KBM-7 (cell line): Measurements from ENCODE around the gene SLC36A1.

Experiments
- DNase-seq: peaks from one replicate; pipeline ENCODE4 v3.0.0-alpha.2; 2015
- in situ Hi-C: fragments of 300-500 bp; cut with MboI; formaldehyde crosslinking; loops from 2 replicates; pipeline ENCODE4 v1.14.3; 2020; ENCODE audit warnings: low sequenced_read_pairs, low pct_unique_long_range_greater_than_20kb, mixed read lengths

The SLC36A1 gene

DNA sequence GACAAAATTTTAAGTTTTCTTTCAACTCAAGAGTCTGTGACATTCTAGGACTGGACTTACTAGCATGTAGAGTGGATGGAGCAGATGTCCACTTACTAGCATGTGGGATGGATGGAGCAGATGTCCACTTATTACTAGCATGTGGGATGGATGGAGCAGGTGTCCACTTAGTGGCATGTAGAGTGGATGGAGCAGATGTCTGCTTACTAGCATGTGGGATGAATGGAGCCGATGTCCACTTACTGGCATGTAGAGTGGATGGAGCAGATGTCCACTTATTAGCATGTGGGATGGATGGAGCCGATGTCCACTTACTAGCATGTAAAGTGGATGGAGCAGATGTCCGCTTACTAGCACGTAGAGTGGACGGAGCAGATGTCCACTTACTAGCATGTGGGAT is 2.4 kb downstream of the SLC36A1 start:
- in situ Hi-C loops, result no loop called here
- no peak for DNase-seq

DNA sequence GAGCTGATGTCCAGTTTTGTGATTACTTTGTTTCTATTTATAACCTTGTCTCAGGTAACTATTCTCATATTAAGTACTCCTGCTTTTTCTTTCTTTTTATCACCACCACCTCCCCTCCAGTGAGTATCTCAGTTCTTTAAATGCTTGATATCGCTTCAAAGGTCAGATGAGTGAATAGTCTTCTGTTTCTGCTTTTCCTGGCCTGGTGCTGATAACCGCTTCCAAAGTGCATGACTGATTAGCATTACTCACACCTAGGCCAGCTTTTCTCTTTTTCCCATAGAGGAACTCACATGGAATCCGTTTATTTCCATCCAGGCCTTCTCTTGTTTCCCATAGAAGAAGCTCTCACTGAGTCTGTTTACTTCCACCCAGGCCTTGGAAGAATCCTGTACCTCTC is 3.2 kb downstream of the SLC36A1 start:
- in situ Hi-C loops, result no loop called here
- DNase-seq, result no peak

DNA sequence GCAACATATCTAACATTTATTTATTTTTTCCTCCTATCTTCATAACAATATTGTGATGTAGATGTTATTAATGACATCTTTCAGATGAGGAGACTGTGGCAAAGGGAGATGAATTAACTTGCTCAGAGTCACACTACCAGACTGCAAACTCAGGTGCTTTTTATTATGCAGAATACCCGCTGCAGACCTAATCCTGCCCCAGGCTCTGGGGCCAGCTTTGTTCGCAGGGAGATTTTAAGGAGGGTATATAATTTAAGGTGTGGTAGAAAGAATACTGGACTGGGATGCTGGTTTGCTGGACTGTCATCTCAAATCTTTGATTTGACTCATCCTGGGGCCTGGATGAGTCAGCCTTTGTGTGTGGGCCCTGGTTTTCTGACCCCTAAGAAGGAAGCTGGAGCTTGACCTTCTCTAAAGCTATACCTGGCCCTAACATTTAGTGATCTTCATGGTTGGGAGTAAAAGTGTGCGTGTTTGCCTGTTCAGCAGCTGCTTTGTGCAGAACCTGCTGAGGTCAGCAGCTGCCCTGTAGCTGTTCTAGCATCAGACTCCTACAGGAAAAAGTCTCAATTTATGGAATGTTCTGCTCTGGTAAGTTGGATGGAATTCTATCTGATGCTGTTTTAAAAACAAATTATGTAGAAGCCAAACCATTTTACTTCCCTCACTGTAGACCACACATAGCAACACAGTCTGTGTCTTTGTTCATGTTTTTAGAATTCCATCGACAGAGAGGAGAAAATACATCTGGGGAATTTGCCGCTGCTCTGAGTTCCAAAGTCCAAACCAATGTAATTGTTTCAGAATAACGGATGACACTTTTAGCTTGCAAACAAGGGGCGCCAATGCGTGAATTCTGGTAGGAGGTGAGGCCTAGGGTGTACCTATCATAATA is 4.5 kb downstream of the SLC36A1 start:
- in situ Hi-C loops, result no loop called here
- no peak for DNase-seq

DNA sequence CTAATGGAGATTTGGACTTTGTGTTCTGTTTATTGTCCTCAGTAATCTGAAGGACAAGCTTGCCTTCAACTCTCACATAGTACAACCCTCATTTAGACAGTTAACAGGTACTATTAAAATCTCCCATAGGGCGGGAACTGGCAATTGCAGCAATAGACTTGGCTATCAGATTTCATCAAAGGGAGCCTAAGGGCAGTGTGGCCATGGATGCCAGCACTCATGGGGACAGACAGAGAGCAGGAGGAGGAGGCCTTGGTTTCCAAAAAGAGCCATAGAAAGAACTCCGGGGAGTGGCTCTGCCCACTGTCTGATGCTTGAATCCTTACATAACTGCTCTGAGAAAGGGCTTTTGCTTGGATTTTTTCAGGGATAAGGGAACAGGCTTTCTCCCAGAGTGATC is 6.8 kb downstream of the SLC36A1 start:
- no peak for DNase-seq
- in situ Hi-C loops, result no loop called here

DNA sequence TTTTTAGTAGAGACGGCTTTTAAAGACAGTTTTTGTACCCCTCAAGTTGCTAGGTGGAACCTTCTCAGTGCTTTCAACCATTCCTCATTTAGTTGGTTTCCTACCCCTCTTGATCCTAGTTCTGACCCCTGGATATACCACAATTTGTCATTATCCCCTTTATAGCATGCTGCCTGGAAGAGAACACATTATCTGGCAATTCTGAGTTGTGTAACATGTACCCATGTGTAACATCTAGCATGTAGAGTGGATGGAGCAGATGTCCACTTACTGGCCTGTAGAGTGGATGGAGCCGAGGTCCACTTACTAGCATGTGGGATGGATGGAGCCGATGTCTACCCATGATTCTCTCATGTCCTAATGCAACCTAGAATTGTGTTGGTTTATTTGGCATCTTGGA is 7.5 kb downstream of the SLC36A1 start:
- no peak for DNase-seq
- in situ Hi-C loops, result no loop called here

DNA sequence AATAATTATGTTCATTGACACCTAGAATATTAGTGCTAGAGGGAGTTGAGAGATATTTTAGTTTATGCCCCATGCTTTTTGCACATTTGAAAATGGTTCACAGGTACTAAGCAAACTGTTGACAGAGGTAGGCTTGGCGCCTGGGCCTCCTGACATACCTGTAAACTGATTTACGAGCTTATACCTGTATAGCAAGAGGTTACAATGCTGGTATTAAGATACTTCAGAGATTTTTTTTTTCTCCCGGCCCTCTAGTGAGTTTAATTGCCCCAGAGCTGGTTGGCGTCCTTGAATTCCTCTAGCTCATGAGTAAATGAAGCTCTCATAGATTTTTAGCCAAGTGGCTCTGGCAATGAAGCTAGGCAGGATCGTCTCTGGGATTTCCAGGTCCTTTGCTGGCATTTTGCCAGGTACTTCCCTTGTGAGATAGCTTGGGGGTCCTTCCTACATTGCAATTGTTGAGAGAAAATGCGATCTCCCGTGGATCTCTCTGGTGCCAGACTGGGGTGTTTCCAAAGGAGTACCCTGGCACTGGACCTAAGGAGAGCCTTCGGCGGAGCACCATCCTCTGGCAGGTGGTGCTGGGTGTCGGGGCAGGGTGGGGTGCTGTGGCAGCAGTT is 9.0 kb downstream of the SLC36A1 start:
- DNase-seq, result no peak
- in situ Hi-C loops, result no loop called here

DNA sequence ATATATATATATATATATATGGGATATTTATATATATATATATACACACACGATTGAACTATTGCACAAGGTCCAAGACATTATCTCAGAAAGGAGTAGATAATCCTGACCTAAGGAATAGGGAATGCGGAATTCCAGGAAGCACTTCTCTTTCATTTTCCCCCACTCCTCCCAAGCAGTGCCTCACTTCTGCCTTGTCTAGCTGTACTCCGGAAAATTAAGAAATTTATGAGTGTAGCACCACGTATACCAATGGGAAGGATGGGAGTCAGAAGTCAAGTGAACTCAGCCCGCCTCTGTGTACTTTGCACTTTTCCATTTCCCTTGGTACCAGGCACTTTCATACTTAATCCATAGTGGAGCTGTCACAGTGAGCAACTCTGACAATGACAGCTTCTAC is 10.9 kb downstream of the SLC36A1 start:
- DNase-seq, result no peak
- in situ Hi-C loops, result no loop called here

DNA sequence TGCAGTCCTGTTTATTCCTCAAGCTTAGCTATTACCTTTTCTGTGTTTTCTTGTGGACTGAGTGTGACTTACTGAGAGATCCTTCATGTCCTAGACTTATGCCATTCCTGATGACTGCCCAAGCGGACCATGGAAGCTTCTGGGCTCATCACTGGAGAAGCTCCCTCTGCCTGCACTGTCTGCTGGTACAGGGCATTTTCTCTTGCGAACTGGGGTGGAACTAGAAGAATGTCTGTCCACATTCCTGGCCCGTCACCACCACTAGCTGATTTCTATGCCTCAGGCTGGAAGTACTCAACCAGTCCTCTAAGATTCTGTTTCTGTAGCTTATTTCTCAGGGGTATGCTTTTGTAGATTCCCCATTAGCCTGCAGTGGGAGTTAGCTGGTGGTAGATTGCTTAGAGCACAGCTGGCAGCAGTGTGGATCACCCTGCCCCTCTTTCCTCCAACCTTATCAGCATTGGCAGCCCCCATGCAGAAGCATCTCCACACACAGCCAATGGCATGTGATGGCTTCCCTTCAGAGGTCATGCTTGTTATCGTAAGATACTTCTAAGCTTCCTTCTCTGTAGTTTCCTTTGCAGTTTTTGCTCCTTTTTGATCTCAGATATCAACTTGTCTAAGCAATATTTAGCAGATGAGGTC is 12.4 kb downstream of the SLC36A1 start:
- DNase-seq, result no peak
- in situ Hi-C loops, result no loop called here

DNA sequence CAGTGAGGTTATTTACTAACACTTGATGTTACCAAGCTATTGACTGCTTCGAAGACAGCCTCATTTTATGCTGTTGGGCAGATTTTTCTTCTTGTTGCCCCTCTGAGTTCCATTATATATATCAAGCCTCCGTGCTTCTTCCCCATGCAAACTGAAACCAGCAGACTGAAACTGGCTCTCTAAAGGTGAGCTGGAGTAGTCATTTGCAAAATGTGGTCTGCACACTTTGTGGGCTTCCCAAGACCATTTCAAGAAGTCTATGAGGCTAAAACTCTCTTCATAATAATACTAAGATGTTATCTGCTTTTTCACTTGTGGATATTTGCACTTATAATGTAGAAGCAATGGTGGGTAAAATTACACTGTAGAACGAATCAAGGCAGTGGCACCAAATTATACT is 13.9 kb downstream of the SLC36A1 start:
- DNase-seq, result no peak
- in situ Hi-C loops, result no loop called here

DNA sequence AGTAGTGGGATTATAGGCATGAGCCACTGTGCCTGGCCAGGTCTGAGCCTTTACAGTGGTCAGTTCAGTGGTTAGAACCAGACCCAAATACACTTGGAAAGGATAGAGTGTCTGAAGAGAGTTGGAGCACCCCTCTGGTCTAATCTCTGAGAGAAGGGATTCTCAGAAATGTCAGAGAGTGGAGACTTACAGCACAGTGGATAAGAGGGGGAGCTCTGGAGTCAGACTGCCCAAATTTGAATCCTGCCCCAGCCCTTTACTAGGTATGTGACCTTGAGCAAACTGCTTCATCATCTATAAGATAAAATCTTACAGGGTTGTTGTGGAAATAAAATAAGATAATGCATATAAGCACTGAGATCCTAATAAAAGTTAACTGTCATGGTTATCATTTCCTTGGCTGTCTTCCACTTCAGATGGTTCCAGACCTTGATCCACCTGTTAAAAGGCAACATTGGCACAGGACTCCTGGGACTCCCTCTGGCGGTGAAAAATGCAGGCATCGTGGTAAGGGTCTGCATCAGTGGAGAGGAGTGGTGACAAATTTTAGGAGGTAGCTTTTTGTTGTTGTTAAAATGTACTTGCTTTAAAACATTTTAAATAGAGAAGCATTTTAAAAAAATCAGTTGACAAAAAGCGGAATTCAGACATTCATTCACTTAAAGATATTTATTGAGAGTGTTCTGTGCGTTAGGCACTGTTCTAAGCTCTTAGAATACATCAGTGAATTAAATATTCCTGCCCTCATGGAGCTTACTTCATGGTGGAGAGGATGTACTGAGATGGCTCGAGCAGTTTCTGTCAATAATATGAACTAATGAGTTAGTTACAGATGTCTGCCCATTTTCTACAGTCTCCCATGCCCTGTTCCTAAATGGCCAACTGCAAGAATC is 16.0 kb downstream of the SLC36A1 start:
- no peak for DNase-seq
- in situ Hi-C loops, result no loop called here

DNA sequence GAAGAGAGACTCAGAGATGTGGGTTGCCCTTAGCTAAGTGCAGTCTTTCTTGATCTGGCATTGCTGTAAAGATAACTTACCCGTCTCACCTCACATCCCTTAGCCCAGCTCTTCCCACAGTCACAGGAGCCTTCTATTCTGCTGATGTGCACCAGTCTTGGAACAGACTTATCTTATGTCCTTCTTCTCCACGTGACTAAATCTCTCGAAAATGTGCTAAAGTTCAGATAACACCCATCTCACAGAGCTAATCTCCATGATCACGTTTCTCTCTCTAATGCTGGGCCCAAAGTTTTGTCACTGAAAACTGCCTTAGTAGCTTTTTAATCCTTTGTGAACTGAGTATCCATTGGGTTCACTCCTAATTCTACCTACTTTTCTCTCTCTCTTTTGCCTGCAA is 16.7 kb downstream of the SLC36A1 start:
- in situ Hi-C loops, result no loop called here
- no peak for DNase-seq

DNA sequence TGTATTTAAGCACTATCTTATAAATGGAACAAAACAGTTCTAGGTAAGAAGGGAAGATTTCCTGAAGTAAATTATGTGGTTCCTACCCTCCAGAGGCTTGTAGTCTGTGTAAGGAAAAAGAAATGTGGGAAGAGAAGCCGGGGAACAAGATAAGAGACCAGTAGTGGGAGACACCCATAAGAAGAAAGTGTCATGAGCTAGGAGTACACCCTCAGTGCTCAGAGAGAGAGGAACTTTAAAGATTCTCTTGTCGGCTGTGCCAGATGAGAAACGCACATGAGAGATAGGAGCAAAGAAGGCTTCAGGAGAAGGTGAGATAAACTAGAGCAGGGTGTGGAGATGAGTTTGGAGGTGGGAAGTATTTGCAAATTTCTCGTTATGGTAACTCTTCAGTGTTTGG is 18.1 kb downstream of the SLC36A1 start:
- no peak for DNase-seq
- in situ Hi-C loops, result no loop called here

DNA sequence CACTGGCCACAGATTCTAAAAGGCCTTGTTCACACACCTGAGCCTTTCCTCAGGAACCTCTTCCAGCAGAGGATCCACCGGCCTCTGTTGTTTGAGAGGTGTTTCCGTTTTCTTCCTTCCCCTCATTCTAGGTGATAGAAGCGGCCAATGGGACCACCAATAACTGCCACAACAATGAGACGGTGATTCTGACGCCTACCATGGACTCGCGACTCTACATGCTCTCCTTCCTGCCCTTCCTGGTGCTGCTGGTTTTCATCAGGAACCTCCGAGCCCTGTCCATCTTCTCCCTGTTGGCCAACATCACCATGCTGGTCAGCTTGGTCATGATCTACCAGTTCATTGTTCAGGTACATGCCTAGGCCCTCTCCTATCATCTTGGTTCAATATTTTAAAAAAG is 20.2 kb downstream of the SLC36A1 start:
- in situ Hi-C loops, result no loop called here
- DNase-seq, result no peak

DNA sequence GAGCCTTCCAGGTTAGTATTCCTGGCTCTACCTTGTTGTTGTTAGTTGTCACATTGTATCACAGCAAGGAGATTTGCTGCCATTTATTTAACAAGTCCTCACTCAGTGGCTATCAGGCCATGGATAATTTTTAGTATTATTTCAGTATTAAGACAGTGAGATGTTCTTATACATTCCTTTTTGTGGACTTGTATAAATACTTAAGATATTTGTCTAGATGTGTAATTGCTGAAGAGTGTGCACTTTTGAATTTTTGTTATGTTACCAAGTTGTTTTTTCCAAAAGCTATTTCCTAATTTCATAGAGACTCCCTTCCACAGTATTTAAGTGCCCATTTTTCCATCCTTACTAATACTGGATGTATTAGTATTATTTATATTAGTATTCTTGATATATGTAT is 22.0 kb downstream of the SLC36A1 start:
- DNase-seq, result no peak
- in situ Hi-C loops, result no loop called here

DNA sequence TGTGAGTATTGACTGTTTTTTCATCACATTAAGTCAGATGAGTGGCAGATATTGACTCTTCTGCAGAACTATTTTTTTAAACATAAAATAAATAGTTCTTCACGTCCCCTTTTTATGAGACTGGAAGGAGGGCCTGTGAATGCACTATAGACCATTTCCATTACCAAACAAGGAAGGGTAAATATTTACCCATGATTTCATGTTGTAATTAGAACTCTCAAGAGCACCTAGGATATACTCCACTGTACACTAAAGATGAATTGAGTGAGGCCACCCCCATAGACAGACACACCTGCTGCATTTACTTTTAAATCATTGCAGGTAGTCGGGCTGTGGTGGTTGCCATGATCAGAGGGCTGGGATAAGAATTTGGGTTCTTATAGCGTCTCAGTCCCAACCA is 22.6 kb downstream of the SLC36A1 start:
- no peak for DNase-seq
- in situ Hi-C loops, result no loop called here

DNA sequence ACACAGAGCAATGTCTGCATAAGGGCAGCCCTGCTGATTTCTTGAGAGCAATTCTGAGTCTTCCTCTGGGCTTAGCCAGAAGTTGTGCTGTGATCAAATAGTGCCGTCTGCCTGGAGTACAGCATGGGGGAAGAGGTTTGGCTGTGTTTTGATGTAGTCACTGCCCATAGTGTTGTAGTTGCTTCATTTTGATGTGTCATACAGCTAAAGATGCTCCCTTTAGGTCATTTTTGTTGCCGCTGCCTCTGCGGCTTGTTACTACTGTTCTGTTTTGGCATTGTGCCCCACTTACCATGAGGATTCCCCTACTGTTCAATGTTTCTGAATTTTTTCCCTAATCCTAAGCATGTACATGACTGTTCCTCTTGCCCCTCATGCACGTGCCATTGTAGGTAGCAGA is 23.0 kb downstream of the SLC36A1 start:
- no peak for DNase-seq
- in situ Hi-C loops, result no loop called here

DNA sequence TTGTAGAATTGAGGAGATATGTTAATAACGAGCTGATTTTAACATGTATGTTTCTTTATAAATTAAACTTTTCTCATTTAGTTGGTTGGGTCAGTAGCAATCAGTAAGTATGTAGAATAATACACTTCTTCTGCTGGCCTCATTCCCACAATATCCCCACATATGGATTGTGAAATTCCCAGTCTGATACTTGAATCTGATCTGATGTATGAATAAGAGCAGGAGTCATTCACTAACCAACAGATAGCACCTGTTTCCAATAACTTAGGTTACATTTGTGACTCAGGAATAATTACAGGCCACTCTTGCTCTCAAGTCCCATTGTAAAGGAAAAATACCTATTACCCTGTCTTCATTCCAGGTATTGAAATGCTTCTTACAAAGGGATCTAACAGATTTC is 23.9 kb downstream of the SLC36A1 start:
- in situ Hi-C loops, result no loop called here
- DNase-seq, result no peak

DNA sequence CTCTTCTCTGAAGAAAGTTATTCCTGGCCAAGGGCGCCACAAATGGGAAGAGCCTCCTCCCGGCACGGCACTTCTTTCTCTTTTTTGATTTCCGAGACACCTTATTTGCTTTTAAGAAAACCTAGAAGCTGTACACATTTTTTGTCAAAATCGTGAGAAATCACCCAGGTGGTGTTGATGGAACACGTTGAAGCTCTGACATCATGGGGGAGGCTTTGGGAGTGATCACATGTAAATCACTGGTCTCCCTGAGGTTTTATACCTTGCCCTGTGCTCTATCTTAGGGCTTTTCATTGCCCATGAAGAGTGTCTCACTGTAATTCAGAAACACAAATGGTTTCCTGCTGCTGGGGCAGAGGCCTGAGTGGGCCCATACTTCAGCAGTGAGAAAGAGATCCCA is 27.4 kb downstream of the SLC36A1 start:
- DNase-seq, result no peak
- in situ Hi-C loops, result no loop called here

DNA sequence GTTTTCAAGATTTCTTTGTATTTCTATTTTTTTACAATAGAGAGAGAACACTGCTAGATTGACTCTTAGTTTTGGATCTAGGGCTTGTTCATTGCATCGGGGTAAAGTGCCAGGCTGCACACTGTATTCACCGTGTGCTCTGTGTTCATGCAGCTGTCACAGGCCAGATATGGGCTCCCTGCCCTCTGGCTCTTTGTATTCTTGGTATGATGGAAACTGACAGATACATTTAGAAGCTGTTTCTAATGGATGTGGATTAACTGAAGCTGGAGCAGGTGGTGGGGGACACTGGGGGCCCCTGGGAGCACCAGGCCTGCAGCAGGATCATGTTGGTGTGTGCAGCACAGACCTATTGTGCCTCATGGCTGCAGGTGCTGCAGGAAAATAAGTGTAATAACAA is 28.0 kb downstream of the SLC36A1 start:
- DNase-seq, result no peak
- in situ Hi-C loops, result no loop called here

DNA sequence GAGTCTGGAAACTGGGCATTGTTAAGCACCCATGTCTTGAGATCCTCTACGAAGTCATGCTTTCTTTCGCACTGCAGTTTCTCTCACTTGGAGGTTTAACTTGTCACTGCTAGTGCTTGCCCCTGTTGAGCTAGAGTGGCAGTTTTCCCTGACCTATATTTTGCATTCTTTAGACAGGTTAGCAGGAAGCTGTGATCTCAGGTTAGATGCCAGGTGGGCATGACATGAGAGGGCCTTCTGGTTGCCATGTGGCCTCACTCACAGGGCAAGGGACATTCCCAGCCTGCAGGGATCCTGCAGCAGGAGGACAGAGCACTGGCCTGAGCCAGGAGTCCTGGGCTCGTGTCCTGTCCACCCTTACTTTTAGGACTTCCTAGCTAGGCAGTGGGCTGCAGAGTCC is 28.6 kb downstream of the SLC36A1 start:
- DNase-seq, result no peak
- in situ Hi-C loops, result no loop called here
